HG02981 (cell line): Measurements from ENCODE around the gene GAK.

Experiments used
- ATAC-seq: cut with Tn5 transposase; IDR thresholded peaks from one replicate; pipeline ENCODE4 v1.9.1; 2021; ENCODE audit warnings: mild to moderate bottlenecking, moderate library complexity; ENCODE audit not compliant: unreplicated experiment

The GAK gene

GRCh38 chr4:909821-910220 lies 22.3 kb downstream of the GAK start:
- ATAC-seq = no peak

GRCh38 chr4:909131-909571 lies 23.0 kb downstream of the GAK start:
- ATAC-seq = no peak

- ATAC-seq = no peak
These were observed 24.3 kb downstream of the GAK start for GRCh38 chr4:907691-908425.

GRCh38 chr4:907103-907400 lies 25.1 kb downstream of the GAK start:
- no peak for ATAC-seq

- ATAC-seq = no peak
These were observed 25.6 kb downstream of the GAK start for GRCh38 chr4:906339-907102.

GRCh38 chr4:905485-906338 lies 26.4 kb downstream of the GAK start:
- no peak for ATAC-seq

- no peak for ATAC-seq
These were observed 28.8 kb downstream of the GAK start for GRCh38 chr4:903066-904046.

GRCh38 chr4:901192-901910 lies 30.8 kb downstream of the GAK start:
- ATAC-seq = no peak

- no peak for ATAC-seq
These were observed 31.4 kb downstream of the GAK start for GRCh38 chr4:900721-901120.

- no peak for ATAC-seq
These were observed 32.0 kb downstream of the GAK start for GRCh38 chr4:900073-900472.

GRCh38 chr4:899556-899906 lies 32.6 kb downstream of the GAK start:
- ATAC-seq = no peak

GRCh38 chr4:898869-899555 lies 33.1 kb downstream of the GAK start:
- ATAC-seq = no peak

GRCh38 chr4:898123-898522 lies 34.0 kb downstream of the GAK start:
- no peak for ATAC-seq

- ATAC-seq = no peak
These were observed 35.5 kb downstream of the GAK start for GRCh38 chr4:896630-897029.

GRCh38 chr4:896216-896615 lies 35.9 kb downstream of the GAK start:
- no peak for ATAC-seq

- no peak for ATAC-seq
These were observed 36.5 kb downstream of the GAK start for GRCh38 chr4:895596-895995.

GRCh38 chr4:893995-894705 lies 38.0 kb downstream of the GAK start:
- ATAC-seq = no peak

- ATAC-seq = no peak
These were observed 38.7 kb downstream of the GAK start for GRCh38 chr4:893276-893994.
